Transverse colon (tissue), 4 donors: ENCODE measurements around the gene ZNF45. TPM values are rescaled to one million over a fixed set of nuclear protein-coding genes. Genes with fewer than 3 reads are reported as not detected.

Experiments
- DNase-seq: peaks from one replicate; pipeline ENCODE4 v3.0.0-alpha.2; 2019
- H3K27ac ChIP-seq, 4 donors: fragments of 200-600 bp; sonication (generic); 2 replicates each; pipeline ENCODE4 v1.5.1; 2016 to 2018; ENCODE audit warnings: inconsistent platforms in 4 of 4
- H3K27me3 ChIP-seq: fragments of 200-600 bp; sonication (generic); 2 replicates; pipeline ENCODE4 v1.5.1; 2017; ENCODE audit warnings: inconsistent platforms
- H3K36me3 ChIP-seq, 4 donors: fragments of 200-600 bp; sonication (generic); 2 replicates each; pipeline ENCODE4 v1.5.1; 2017 to 2019; ENCODE audit warnings: inconsistent platforms in 4 of 4
- H3K4me1 ChIP-seq, 4 donors: fragments of 200-600 bp; sonication (generic); 2 replicates each; pipeline ENCODE4 v1.5.1; 2017 to 2020; ENCODE audit warnings: inconsistent platforms in 4 of 4
- H3K4me3 ChIP-seq, 4 donors: fragments of 200-600 bp; sonication (generic); 1 replicate in 1 of 4; 2 replicates in 3 of 4; pipeline versions ENCODE4 v1.5.1 to v1.6.1; 2017 to 2019; ENCODE audit warnings: inconsistent platforms in 4 of 4
- H3K9me3 ChIP-seq, 2 donors: fragments of 200-600 bp; sonication (generic); 2 replicates each; pipeline ENCODE4 v1.5.1; 2017 to 2019; ENCODE audit warnings: inconsistent platforms in 2 of 2
- CTCF ChIP-seq, 5 experiments: fragments of 200-600 bp in 3 of 5; fragments of 450-650 bp in 2 of 5; sonication (generic) in 3 of 5; IDR thresholded peaks; 1 replicate in 2 of 5; 2 replicates in 3 of 5; pipeline ENCODE4 v1.5.1; 2016 to 2017; ENCODE audit warnings: antibody characterized with exemption in 5 of 5, inconsistent platforms in 3 of 5, mild to moderate bottlenecking in 2 of 5, moderate library complexity in 1 of 5
- EP300 ChIP-seq: sonication (generic); formaldehyde crosslinking; IDR thresholded peaks from one replicate; pipeline ENCODE4 v1.6.1; 2017; ENCODE audit warnings: antibody characterized with exemption, low read depth
- POLR2A ChIP-seq: fragments of 450-650 bp; IDR thresholded peaks from one replicate; pipeline ENCODE4 v1.6.1; 2016; ENCODE audit warnings: antibody characterized with exemption, mild to moderate bottlenecking, moderate library complexity
- POLR2AphosphoS5 ChIP-seq, 3 donors: sonication (generic); formaldehyde crosslinking; IDR thresholded peaks; one replicate each; pipeline ENCODE4 v1.6.1; 2016; ENCODE audit warnings: antibody characterized with exemption in 3 of 3
- WGBS, 2 donors: methylation state at CpG; one replicate each; pipeline ENCODE4 v1.1.5; 2018; ENCODE audit warnings: low coverage in 1 of 2; 5-methylcytosine and 5-hydroxymethylcytosine counted together
- in situ Hi-C, 4 donors: fragments of 200-750 bp; cut with MboI; loops; one replicate each; pipeline versions ENCODE4 v1.15.0 to v1.15.1; 2017; ENCODE audit warnings: low sequenced_read_pairs in 3 of 4, low pct_ligation_motif_present in 1 of 4, low pct_unique_long_range_greater_than_20kb in 1 of 4
- intact Hi-C: fragments of 100-400 bp; cut with DNase I; formaldehyde crosslinking; loops from one replicate; pipeline ENCODE4 v1.15.1; 2023; ENCODE audit warnings: low total_unique reads
- total RNA-seq, 4 donors: library from RNA; depleted of rRNA; stranded (reverse); fragments of >200 nt; gene quantifications; one replicate each; pipeline ENCODE4 v1.1.0, GENCODE V29; 2016

ZNF45 gene
- total RNA-seq, 4 donors from 2014 or later: 0.75 to 19.9 (median 11.6) TPM

GRCh38 chr19:43923875-43924274 is 11.2 kb downstream of the ZNF45 start:
- no peaks in the 10 kb centered on the region for H3K27me3 ChIP-seq
- H3K36me3 ChIP-seq: peaks cover 3 to 95% (median 54%) of the 10 kb centered on the region in 4 donors
- in situ Hi-C loops (no loop called here), intact Hi-C loops (no loop called here)
- no peaks in the 10 kb centered on the region for H3K4me1 ChIP-seq
- DNase-seq: no peak
- H3K9me3 ChIP-seq: peaks cover 19 to 28% of the 10 kb centered on the region in 2 donors
- H3K4me3 ChIP-seq: no peak overlapping the region
- no peak for TF ChIP-seq EP300
- TF ChIP-seq POLR2AphosphoS5 (IDR thresholded peaks at IDR 0.05): no peak
- no peak for TF ChIP-seq POLR2A
- no peak for TF ChIP-seq CTCF (IDR thresholded peaks at IDR 0.05)
- H3K27ac ChIP-seq: no peak overlapping the region

DNA sequence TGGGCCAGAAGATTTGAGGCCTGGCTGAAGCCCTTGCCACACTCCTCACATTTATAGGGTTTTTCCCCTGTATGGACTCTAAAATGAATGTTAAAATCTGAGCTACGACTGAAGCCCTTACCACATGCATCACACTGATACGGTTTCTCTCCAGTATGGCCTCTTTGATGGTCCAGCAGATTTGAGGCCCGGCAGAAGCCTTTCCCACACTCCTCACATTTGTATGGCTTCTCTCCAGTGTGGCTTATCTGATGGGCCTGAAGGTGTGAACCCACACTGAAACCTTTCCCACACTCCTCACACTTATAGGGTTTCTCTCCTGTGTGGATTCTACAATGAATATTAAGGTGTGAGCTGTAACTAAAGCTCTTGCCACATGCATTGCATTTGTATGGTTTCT is 21.0 kb downstream of the ZNF45 start:
- peaks cover 86 to 99% of the 10 kb centered on the region in 2 donors for H3K9me3 ChIP-seq
- H3K27me3 ChIP-seq: no peaks in the 10 kb centered on the region
- in situ Hi-C loops (no loop called here), intact Hi-C loops (no loop called here)
- H3K4me1 ChIP-seq: no peaks in the 10 kb centered on the region
- no peak overlapping the region for H3K4me3 ChIP-seq
- 78 to 100% methylated on average over 3 of the region's 3 CpGs for WGBS, 2 donors
- no peak for DNase-seq
- peaks cover 16 to 59% (median 38%) of the 10 kb centered on the region in 4 donors for H3K36me3 ChIP-seq
- no peak for TF ChIP-seq POLR2AphosphoS5 (IDR thresholded peaks at IDR 0.05)
- TF ChIP-seq EP300: no peak
- TF ChIP-seq CTCF (IDR thresholded peaks at IDR 0.05): no peak
- TF ChIP-seq POLR2A: no peak
- H3K27ac ChIP-seq: no peak overlapping the region

DNA sequence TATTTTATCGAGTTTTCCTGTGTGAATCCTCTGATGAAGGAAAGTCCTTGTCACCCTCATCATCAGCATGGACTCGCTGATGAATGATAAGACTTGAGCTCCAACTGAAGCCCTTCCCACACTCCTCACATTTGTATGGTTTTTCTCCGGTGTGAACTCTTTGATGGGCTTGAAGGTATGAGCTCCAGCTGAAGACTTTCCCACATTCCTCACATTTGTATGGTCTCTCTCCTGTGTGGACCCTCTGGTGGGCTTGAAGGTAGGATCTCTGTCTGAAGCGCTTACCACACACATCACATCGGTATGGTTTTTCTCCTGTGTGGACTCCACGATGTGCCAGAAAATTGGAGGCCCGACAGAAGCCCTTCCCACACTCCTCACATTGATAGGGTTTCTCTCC is 21.7 kb downstream of the ZNF45 start:
- Histone ChIP-seq H3K27me3 (no peaks in the 10 kb centered on the region), H3K4me1 (no peaks in the 10 kb centered on the region), H3K36me3 (peaks cover 14 to 52% (median 35%) of the 10 kb centered on the region in 4 donors), H3K9me3 (peaks cover 87 to 99% of the 10 kb centered on the region in 2 donors), H3K27ac (no peak overlapping the region), H3K4me3 (no peak overlapping the region)
- intact Hi-C loops (no loop called here), in situ Hi-C loops (no loop called here)
- WGBS, 2 donors: 98 to 100% methylated on average over 5 to 7 of the region's 7 CpGs
- DNase-seq: no peak
- TF ChIP-seq POLR2AphosphoS5 (IDR thresholded peaks at IDR 0.05) (no peak), POLR2A (no peak), EP300 (no peak), CTCF (IDR thresholded peaks at IDR 0.05) (no peak)

DNA sequence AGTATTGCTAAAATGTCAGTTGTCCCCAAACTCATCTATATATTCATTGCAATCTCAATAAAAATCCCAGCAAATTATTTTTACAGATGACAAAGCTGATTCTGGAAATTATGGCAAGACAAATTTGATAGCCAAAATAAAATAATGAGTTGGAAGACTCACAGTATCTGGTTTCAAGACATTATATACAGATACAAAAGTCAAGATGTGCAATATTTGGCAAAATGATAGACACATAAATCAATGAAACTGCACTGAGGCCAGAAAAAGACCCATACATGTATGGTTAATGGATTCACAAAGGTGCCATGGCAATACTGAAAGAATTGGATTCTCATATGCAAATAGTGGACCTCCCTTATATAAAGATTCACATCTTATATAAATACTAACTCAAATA is 24.2 kb downstream of the ZNF45 start:
- H3K27ac ChIP-seq: no peak overlapping the region
- intact Hi-C loops: no loop called here
- no peaks in the 10 kb centered on the region for H3K27me3 ChIP-seq
- no peaks in the 10 kb centered on the region for H3K4me1 ChIP-seq
- no peak overlapping the region for H3K4me3 ChIP-seq
- no peak for DNase-seq
- H3K9me3 ChIP-seq: peaks cover 77 to 84% of the 10 kb centered on the region in 2 donors
- no peak for TF ChIP-seq EP300
- TF ChIP-seq POLR2A: no peak
- no peak for TF ChIP-seq CTCF (IDR thresholded peaks at IDR 0.05)
- no peak for TF ChIP-seq POLR2AphosphoS5 (IDR thresholded peaks at IDR 0.05)
- peaks cover 4 to 27% (median 22%) of the 10 kb centered on the region in 4 donors for H3K36me3 ChIP-seq
- in situ Hi-C loops: no loop called here
